OCI-LY1 (cell line): ENCODE measurements around the gene AMIGO3.
A peak's percentile ranks its signal among the peaks of the same experiment; 100 is the strongest.

ENCODE experiments used
- H2AFZ ChIP-seq: fragments of 200-600 bp; sonication (generic), shearing (Covaris generic); 2 replicates; pipeline ENCODE4 v1.6.0; 2014; ENCODE audit warnings: antibody characterized with exemption, mild to moderate bottlenecking, low read length
- H3F3A ChIP-seq: fragments of 200-600 bp; sonication (generic), shearing (Covaris generic); 2 replicates; pipeline ENCODE4 v1.6.0; 2014; ENCODE audit warnings: mild to moderate bottlenecking, antibody characterized with exemption, low read length, moderate library complexity; ENCODE audit not compliant: insufficient read depth
- H3K27ac ChIP-seq: fragments of 200-600 bp; sonication (generic); 2 replicates; pipeline ENCODE4 v1.5.1; 2014; ENCODE audit warnings: low read length, mixed run types, mild to moderate bottlenecking, low read depth; ENCODE audit not compliant: poor library complexity, severe bottlenecking
- H3K27me3 ChIP-seq: fragments of 200-600 bp; sonication (generic); 2 replicates; pipeline ENCODE4 v1.6.0; 2014; ENCODE audit warnings: antibody characterized with exemption, mild to moderate bottlenecking, low read length, moderate library complexity; ENCODE audit not compliant: insufficient read depth
- H3K36me3 ChIP-seq: fragments of 200-600 bp; sonication (generic); 2 replicates; pipeline ENCODE4 v1.6.1; 2014; ENCODE audit warnings: mild to moderate bottlenecking, antibody characterized with exemption, low read length, moderate library complexity, mixed read lengths; ENCODE audit not compliant: insufficient read depth
- H3K4me1 ChIP-seq: fragments of 200-600 bp; sonication (generic); 2 replicates; pipeline ENCODE4 v1.5.1; 2014; ENCODE audit warnings: mild to moderate bottlenecking, low read length, moderate library complexity; ENCODE audit not compliant: insufficient read depth, severe bottlenecking
- H3K4me2 ChIP-seq: fragments of 200-600 bp; sonication (generic), shearing (Covaris generic); 2 replicates; pipeline ENCODE4 v1.6.1; 2014; ENCODE audit warnings: low read length
- H3K4me3 ChIP-seq: fragments of 200-600 bp; sonication (generic); 2 replicates; pipeline ENCODE4 v1.5.1; 2014; ENCODE audit warnings: low read length, low read depth, mild to moderate bottlenecking, mixed read lengths; ENCODE audit not compliant: poor library complexity, severe bottlenecking
- H3K79me2 ChIP-seq: fragments of 200-600 bp; shearing (Covaris generic); 2 replicates; pipeline ENCODE4 v1.6.1; 2016; ENCODE audit warnings: mixed run types, low read length, mixed read lengths; ENCODE audit not compliant: insufficient read depth
- H3K9ac ChIP-seq: fragments of 200-600 bp; sonication (generic), shearing (Covaris generic); 2 replicates; pipeline ENCODE4 v1.6.1; 2014; ENCODE audit warnings: mild to moderate bottlenecking, low read length, mixed read lengths
- H3K9me2 ChIP-seq: fragments of 200-600 bp; sonication (generic), shearing (Covaris generic); 2 replicates; pipeline ENCODE4 v1.6.1; 2014; ENCODE audit warnings: low read depth, mild to moderate bottlenecking, low read length, mixed read lengths
- H3K9me3 ChIP-seq: fragments of 200-600 bp; shearing (Covaris generic); 2 replicates; pipeline ENCODE4 v1.6.1; 2014; ENCODE audit warnings: low read length, mixed read lengths
- H4K20me1 ChIP-seq: fragments of 200-600 bp; sonication (generic), shearing (Covaris generic); 2 replicates; pipeline ENCODE4 v1.6.0; 2016; ENCODE audit warnings: mild to moderate bottlenecking, low read length; ENCODE audit not compliant: insufficient read depth
- CTCF ChIP-seq: fragments of 200-600 bp; sonication (generic), shearing (Covaris generic); IDR thresholded peaks from 2 replicates; pipeline ENCODE4 v1.5.1; 2017; ENCODE audit warnings: mild to moderate bottlenecking, antibody characterized with exemption, low read length, moderate library complexity, mixed read lengths
- EZH2 ChIP-seq: fragments of 200-600 bp; sonication (generic), shearing (Covaris generic); IDR thresholded peaks from 2 replicates; pipeline ENCODE4 v1.8.0; 2017; ENCODE audit warnings: borderline replicate concordance, mixed run types, mild to moderate bottlenecking, antibody characterized with exemption, low read length, moderate library complexity, mixed read lengths

The AMIGO3 gene

GRCh38 chr3:49719214-49719884 is at the start of gene AMIGO3:
Gene AMIGO3, minus strand, starts transcription at chr3:49719684. Its CDS starts 219 bp downstream, at chr3:49719465.
- Histone ChIP-seq H3K36me3 (peaks cover 46% of the 10 kb centered on the region), H3K9ac (peak within 1 kb of the TSS; percentile 30; the same call in 1 of the 2 replicates), H3K4me3 (peak within 1 kb of the TSS; percentile 56), H3K27me3 (no peaks in the 10 kb centered on the region), H3K27ac (no peak within 1 kb of the TSS), H3K4me2 (peak within 1 kb of the TSS; percentile 60), H3K4me1 (peaks cover 14% of the 10 kb centered on the region), H4K20me1 (no peaks in the 10 kb centered on the region), H3K9me2 (no peaks in the 10 kb centered on the region), H3K9me3 (no peaks in the 10 kb centered on the region), H2AFZ (no peak within 1 kb of the TSS), H3F3A (no peaks in the 10 kb centered on the region), H3K79me2 (no peaks in the 10 kb centered on the region)
- peak; percentile 25; the same call in 1 of the 2 replicates for TF ChIP-seq CTCF
- TF ChIP-seq EZH2: no peak

GRCh38 chr3:49763981-49764380 is 44.5 kb upstream of the AMIGO3 start:
- no peaks in the 10 kb centered on the region for H3K4me1 ChIP-seq
- no peak overlapping the region for H3K27ac ChIP-seq
- H3K4me2 ChIP-seq: no peak overlapping the region
- H3K4me3 ChIP-seq: no peak overlapping the region
- no peak overlapping the region for H3K9ac ChIP-seq
- no peaks in the 10 kb centered on the region for H3F3A ChIP-seq
- no peaks in the 10 kb centered on the region for H3K27me3 ChIP-seq
- no peaks in the 10 kb centered on the region for H4K20me1 ChIP-seq
- TF ChIP-seq CTCF (no peak), EZH2 (no peak)
- no peaks in the 10 kb centered on the region for H3K9me2 ChIP-seq
- H3K79me2 ChIP-seq: peaks cover 23% of the 10 kb centered on the region
- H3K36me3 ChIP-seq: peaks cover 11% of the 10 kb centered on the region; the same call in 1 of the 2 replicates
- H3K9me3 ChIP-seq: no peaks in the 10 kb centered on the region
- no peak overlapping the region for H2AFZ ChIP-seq

GRCh38 chr3:49761661-49762060 is 42.2 kb upstream of the AMIGO3 start:
- no peak overlapping the region for H3K4me3 ChIP-seq
- no peaks in the 10 kb centered on the region for H3K4me1 ChIP-seq
- no peaks in the 10 kb centered on the region for H4K20me1 ChIP-seq
- TF ChIP-seq CTCF: no peak
- no peak for TF ChIP-seq EZH2
- H3K9me2 ChIP-seq: no peaks in the 10 kb centered on the region
- no peak overlapping the region for H2AFZ ChIP-seq
- no peak overlapping the region for H3K9ac ChIP-seq
- H3K4me2 ChIP-seq: no peak overlapping the region
- peaks cover 8% of the 10 kb centered on the region; the same call in 1 of the 2 replicates for H3K36me3 ChIP-seq
- no peaks in the 10 kb centered on the region for H3F3A ChIP-seq
- no peak overlapping the region for H3K27ac ChIP-seq
- H3K79me2 ChIP-seq: peaks cover 8% of the 10 kb centered on the region
- no peaks in the 10 kb centered on the region for H3K27me3 ChIP-seq
- H3K9me3 ChIP-seq: no peaks in the 10 kb centered on the region
